Mucosa of gallbladder (tissue), 1 donor: Measurements from ENCODE around the gene KCTD21. TPM values are rescaled to one million over a fixed set of nuclear protein-coding genes. Genes with fewer than 3 reads are reported as not detected.

Experiments used
- DNase-seq: peaks from one replicate; pipeline ENCODE4 v3.0.0-alpha.2; 2020; ENCODE audit warnings: low spot score
- total RNA-seq: library from RNA; stranded (reverse); gene quantifications from one replicate; pipeline ENCODE4 v1.2.1, GENCODE V29; 2021
- donor health status: DM: no; HTN: no; CAD: no.

The KCTD21 gene
- total RNA-seq, 1 donor from 2014 or later, result 16.4 TPM

- no peak for DNase-seq
These were observed 31.2 kb upstream of the KCTD21 start for GRCh38 chr11:78219493-78220217.

GRCh38 chr11:78218707-78219492, 30.5 kb upstream of the KCTD21 start:
- DNase-seq, result no peak

- DNase-seq, result no peak
These were observed 29.5 kb upstream of the KCTD21 start for GRCh38 chr11:78217650-78218541.

- no peak for DNase-seq
These were observed 28.3 kb upstream of the KCTD21 start for GRCh38 chr11:78216571-78217287.

GRCh38 chr11:78216021-78216420, 27.6 kb upstream of the KCTD21 start:
- no peak for DNase-seq

GRCh38 chr11:78214331-78215194, 26.1 kb upstream of the KCTD21 start:
- no peak for DNase-seq

- DNase-seq, result no peak
These were observed 25.3 kb upstream of the KCTD21 start for GRCh38 chr11:78213526-78214330.

- no peak for DNase-seq
These were observed 24.4 kb upstream of the KCTD21 start for GRCh38 chr11:78212586-78213371.

GRCh38 chr11:78211565-78211964, 23.1 kb upstream of the KCTD21 start:
- no peak for DNase-seq

- no peak for DNase-seq
These were observed 21.7 kb upstream of the KCTD21 start for GRCh38 chr11:78210000-78210608.

- no peak for DNase-seq
These were observed 21.1 kb upstream of the KCTD21 start for GRCh38 chr11:78209478-78209877.

- no peak for DNase-seq
These were observed 20.1 kb upstream of the KCTD21 start for GRCh38 chr11:78208257-78209165.

GRCh38 chr11:78207532-78208256, 19.3 kb upstream of the KCTD21 start:
- no peak for DNase-seq

- no peak for DNase-seq
These were observed 17.3 kb upstream of the KCTD21 start for GRCh38 chr11:78205691-78206090.

GRCh38 chr11:78205256-78205655, 16.8 kb upstream of the KCTD21 start:
- no peak for DNase-seq

GRCh38 chr11:78203184-78203583, 14.8 kb upstream of the KCTD21 start:
- DNase-seq, result no peak

- no peak for DNase-seq
These were observed 14.3 kb upstream of the KCTD21 start for GRCh38 chr11:78202733-78203167.
